Measurements from ENCODE around the gene ZNF492. TPM values are rescaled to one million over a fixed set of nuclear protein-coding genes. Genes with fewer than 3 reads are reported as not detected.

Gene ZNF492
- total RNA-seq, 1 donor from 2014 or later: not detected

DNA sequence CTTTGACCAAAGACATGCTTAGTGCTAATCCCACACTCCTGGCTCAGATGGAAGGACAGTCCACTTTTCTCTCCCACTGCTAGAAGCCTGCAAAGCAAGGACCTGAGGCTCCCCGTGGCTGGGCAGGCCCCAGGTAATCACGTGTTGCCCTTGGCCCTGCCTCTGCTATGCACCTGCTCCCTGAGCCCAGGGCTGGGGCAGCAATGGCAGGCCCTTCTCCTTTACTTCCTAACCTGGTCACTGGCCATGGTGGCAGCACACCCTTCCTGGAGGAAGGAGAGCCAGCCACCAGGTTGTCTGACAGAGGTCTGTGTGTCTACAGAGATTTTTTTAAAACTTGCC, 27.9 kb upstream of the ZNF492 start:
- peaks cover 17% of the 10 kb centered on the region for H3K27me3 Mint-ChIP-seq (ENCODE audit: unreplicated experiment)
- H3K36me3 Mint-ChIP-seq (ENCODE audit: unreplicated experiment): peaks cover 15% of the 10 kb centered on the region
- DNase-seq: no peak
- no peak for TF ChIP-seq CTCF (IDR thresholded peaks at IDR 0.05; ENCODE audit: partially characterized antibody, unreplicated experiment)
- H3K4me3 Mint-ChIP-seq (ENCODE audit: unreplicated experiment): no peak overlapping the region
- H3K4me1 Mint-ChIP-seq (ENCODE audit: low read depth, unreplicated experiment): no peaks in the 10 kb centered on the region
- no peak overlapping the region for H3K27ac Mint-ChIP-seq (ENCODE audit: unreplicated experiment)
- peaks cover 39% of the 10 kb centered on the region for H3K9me3 Mint-ChIP-seq (ENCODE audit: unreplicated experiment)

DNA sequence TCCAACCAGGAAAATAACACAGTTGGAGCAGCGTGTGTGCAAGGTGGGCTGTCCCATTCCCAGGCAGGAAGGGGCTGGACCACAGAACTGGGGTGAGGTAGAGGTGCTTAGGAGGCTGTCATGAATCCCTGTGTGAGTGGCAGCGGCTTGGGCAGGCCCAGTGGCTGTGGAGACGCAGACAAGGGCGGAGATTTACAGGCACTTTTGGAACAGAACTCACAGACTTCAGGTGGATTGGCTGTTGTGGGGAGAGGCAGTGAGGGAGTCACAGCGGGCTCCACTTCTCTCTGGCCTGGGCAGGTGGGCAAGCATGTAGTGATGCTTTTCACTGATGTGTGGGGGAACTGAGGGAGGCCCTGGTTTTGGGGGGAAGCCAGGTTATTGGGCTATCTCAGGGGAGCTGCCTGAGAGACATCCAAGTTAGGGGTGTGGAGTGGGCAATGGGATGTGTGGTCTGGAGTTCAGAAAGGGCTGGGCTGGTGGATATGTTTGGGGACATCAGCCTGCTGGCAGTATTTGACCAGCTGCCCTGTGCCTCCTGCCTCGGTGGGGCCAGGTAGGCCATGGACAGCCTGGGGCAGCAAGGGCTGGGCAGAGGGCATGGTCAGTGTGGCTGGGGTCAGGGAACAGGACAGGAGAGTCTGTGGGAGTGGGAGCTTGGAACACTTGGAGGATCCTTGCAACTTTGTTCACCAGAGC, 27.0 kb upstream of the ZNF492 start:
- Mint-ChIP-seq H3K4me1 (ENCODE audit: low read depth, unreplicated experiment) (no peaks in the 10 kb centered on the region), H3K36me3 (ENCODE audit: unreplicated experiment) (peaks cover 20% of the 10 kb centered on the region), H3K4me3 (ENCODE audit: unreplicated experiment) (peak overlapping the region; percentile 18), H3K27ac (ENCODE audit: unreplicated experiment) (peak overlapping the region; percentile 50), H3K27me3 (ENCODE audit: unreplicated experiment) (peaks cover 19% of the 10 kb centered on the region), H3K9me3 (ENCODE audit: unreplicated experiment) (peaks cover 46% of the 10 kb centered on the region)
- no peak for DNase-seq
- no peak for TF ChIP-seq CTCF (IDR thresholded peaks at IDR 0.05; ENCODE audit: partially characterized antibody, unreplicated experiment)

DNA sequence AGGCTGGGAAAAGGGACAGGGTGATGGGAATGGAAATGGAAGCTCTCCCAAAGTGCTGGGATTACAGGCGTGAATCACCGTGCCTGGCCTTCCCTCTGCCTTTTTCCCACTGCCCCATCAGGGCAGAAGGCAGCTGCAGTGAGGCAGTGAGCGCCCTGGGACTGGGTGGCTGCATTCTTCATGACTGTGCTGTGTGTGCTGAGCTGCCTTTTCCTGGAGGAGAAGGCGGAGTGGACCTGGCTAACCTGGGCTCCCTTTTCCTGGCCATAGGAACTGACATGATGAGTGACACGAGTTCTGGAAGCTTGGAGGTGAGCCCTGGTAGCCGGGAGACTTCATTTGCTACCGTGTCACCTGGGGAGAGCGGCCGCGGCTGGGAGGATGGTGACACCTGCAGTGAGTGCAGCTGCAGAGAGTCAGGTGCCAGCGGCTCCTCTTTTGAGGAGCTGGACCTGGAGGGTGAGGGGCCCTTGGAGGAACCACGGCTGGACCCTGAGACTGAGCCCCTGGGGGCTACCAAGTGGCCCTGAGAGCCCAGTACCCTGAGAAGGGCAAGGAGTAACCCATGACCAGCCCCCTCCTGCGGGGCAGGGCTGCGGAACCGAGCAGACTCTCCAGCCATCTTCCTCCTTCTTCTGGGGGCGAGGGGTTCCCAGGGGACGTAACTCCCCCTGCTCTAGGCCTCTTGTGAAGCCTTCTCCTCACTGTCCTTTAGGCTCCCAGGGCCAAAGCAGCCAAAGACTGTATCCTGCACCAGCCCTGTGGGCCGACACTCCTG, 26.3 kb upstream of the ZNF492 start:
- peaks cover 20% of the 10 kb centered on the region for H3K36me3 Mint-ChIP-seq (ENCODE audit: unreplicated experiment)
- peaks cover 44% of the 10 kb centered on the region for H3K9me3 Mint-ChIP-seq (ENCODE audit: unreplicated experiment)
- H3K4me3 Mint-ChIP-seq (ENCODE audit: unreplicated experiment): no peak overlapping the region
- TF ChIP-seq CTCF (IDR thresholded peaks at IDR 0.05; ENCODE audit: partially characterized antibody, unreplicated experiment): no peak
- DNase-seq: no peak
- H3K4me1 Mint-ChIP-seq (ENCODE audit: low read depth, unreplicated experiment): no peaks in the 10 kb centered on the region
- H3K27me3 Mint-ChIP-seq (ENCODE audit: unreplicated experiment): peaks cover 17% of the 10 kb centered on the region
- H3K27ac Mint-ChIP-seq (ENCODE audit: unreplicated experiment): no peak overlapping the region

- Mint-ChIP-seq H3K4me1 (ENCODE audit: low read depth, unreplicated experiment) (no peaks in the 10 kb centered on the region), H3K4me3 (ENCODE audit: unreplicated experiment) (no peak overlapping the region), H3K36me3 (ENCODE audit: unreplicated experiment) (peaks cover 20% of the 10 kb centered on the region), H3K27me3 (ENCODE audit: unreplicated experiment) (peaks cover 17% of the 10 kb centered on the region), H3K9me3 (ENCODE audit: unreplicated experiment) (peaks cover 46% of the 10 kb centered on the region), H3K27ac (ENCODE audit: unreplicated experiment) (no peak overlapping the region)
- no peak for TF ChIP-seq CTCF (IDR thresholded peaks at IDR 0.05; ENCODE audit: partially characterized antibody, unreplicated experiment)
- no peak for DNase-seq
These were observed 25.7 kb upstream of the ZNF492 start for GRCh38 chr19:22608441-22608840.

DNA sequence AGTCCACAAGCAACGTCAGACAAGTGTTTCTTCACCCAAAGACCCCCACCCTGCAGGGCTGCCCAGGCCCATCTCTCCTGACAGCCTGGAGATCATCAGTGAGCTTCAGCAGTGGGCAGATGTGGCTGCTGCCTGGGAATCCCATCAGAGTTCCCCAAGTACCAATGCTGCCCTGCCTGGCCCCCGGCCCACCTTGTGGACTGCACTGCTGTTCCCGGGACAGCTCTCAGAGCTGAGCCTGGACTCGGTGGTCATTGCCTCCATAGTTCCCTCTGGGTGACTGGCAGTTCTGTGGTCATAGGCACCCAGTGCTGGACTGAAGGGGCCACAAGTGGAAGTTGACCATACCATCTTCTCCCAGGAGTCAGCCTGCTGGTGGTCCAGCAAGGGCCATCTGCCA, 24.5 kb upstream of the ZNF492 start:
- no peak for DNase-seq
- H3K27ac Mint-ChIP-seq (ENCODE audit: unreplicated experiment): no peak overlapping the region
- H3K36me3 Mint-ChIP-seq (ENCODE audit: unreplicated experiment): peaks cover 25% of the 10 kb centered on the region
- H3K9me3 Mint-ChIP-seq (ENCODE audit: unreplicated experiment): peaks cover 45% of the 10 kb centered on the region
- no peaks in the 10 kb centered on the region for H3K4me1 Mint-ChIP-seq (ENCODE audit: low read depth, unreplicated experiment)
- TF ChIP-seq CTCF (IDR thresholded peaks at IDR 0.05; ENCODE audit: partially characterized antibody, unreplicated experiment): no peak
- no peak overlapping the region for H3K4me3 Mint-ChIP-seq (ENCODE audit: unreplicated experiment)
- H3K27me3 Mint-ChIP-seq (ENCODE audit: unreplicated experiment): peaks cover 17% of the 10 kb centered on the region

Measured in glutamatergic neuron (in vitro differentiated cells).